OCI-LY7 (cell line): ENCODE data around the gene ABR. TPM values are rescaled to one million over a fixed set of nuclear protein-coding genes. Genes with fewer than 3 reads are reported as not detected.
"Not testable (repeated sequence)": the region's sequence is repeated elsewhere in the genome, so short reads cannot be mapped to it uniquely, and the experiment has no call there.

Experiments used
- BruUV-seq: library from RNA; stranded (reverse); fragments of 400-500 nt; replicated peaks from 2 replicates; lab custom pipeline; 2021; lab: Mats Ljungman, UMichigan
- CTCF ChIA-PET: fragments of 300-600 bp; sonication (Branson Sonifier 250); formaldehyde crosslinking; loops from one replicate; lab custom pipeline; 2022; ENCODE audit warnings: antibody characterized with exemption; ENCODE audit not compliant: unreplicated experiment; lab: Charles Lee
- POLR2A ChIA-PET: fragments of 300-600 bp; sonication (Branson Sonifier 250); formaldehyde crosslinking; loops from one replicate; lab custom pipeline; 2022; ENCODE audit warnings: antibody characterized with exemption; lab: Charles Lee
- DNase-seq: peaks from one replicate; pipeline ENCODE4 v3.0.0-alpha.2; 2015; ENCODE audit warnings: low spot score
- H2AFZ ChIP-seq: fragments of 200-600 bp; sonication (generic), shearing (Covaris generic); 2 replicates; pipeline ENCODE4 v1.6.1; 2014; ENCODE audit warnings: mild to moderate bottlenecking, antibody characterized with exemption, low read length, moderate library complexity
- H3K27ac ChIP-seq: fragments of 200-600 bp; sonication (generic); 2 replicates; pipeline ENCODE4 v1.5.1; 2014; ENCODE audit warnings: mixed run types, low read depth, mild to moderate bottlenecking, moderate library complexity, low read length, inconsistent platforms; ENCODE audit not compliant: poor library complexity, severe bottlenecking
- H3K36me3 ChIP-seq: fragments of 200-600 bp; sonication (generic); 2 replicates; pipeline ENCODE4 v1.6.1; 2014; ENCODE audit warnings: mild to moderate bottlenecking, antibody characterized with exemption, low read length, moderate library complexity, mixed read lengths; ENCODE audit not compliant: insufficient read depth
- H3K4me1 ChIP-seq: fragments of 200-600 bp; sonication (generic); 2 replicates; pipeline ENCODE4 v1.5.1; 2014; ENCODE audit warnings: mild to moderate bottlenecking, low read length; ENCODE audit not compliant: insufficient read depth, poor library complexity, severe bottlenecking
- H3K4me2 ChIP-seq: fragments of 200-600 bp; sonication (generic); 2 replicates; pipeline ENCODE4 v1.6.1; 2014; ENCODE audit warnings: mild to moderate bottlenecking, low read length
- H3K4me3 ChIP-seq: fragments of 200-600 bp; sonication (generic); 2 replicates; pipeline ENCODE4 v1.5.1; 2014; ENCODE audit warnings: mild to moderate bottlenecking, low read depth, low read length; ENCODE audit not compliant: poor library complexity, severe bottlenecking
- H3K79me2 ChIP-seq: fragments of 200-600 bp; sonication (generic); 2 replicates; pipeline ENCODE4 v1.6.1; 2016; ENCODE audit warnings: low read depth, mild to moderate bottlenecking, low read length, moderate library complexity, mixed read lengths; ENCODE audit not compliant: insufficient read depth
- H3K9me2 ChIP-seq: fragments of 200-600 bp; sonication (generic); 2 replicates; pipeline ENCODE4 v1.6.1; 2016; ENCODE audit warnings: mild to moderate bottlenecking, low read length, mixed read lengths; ENCODE audit not compliant: insufficient read depth
- H3K9me3 ChIP-seq: fragments of 200-600 bp; sonication (generic); 2 replicates; pipeline ENCODE4 v1.6.1; 2014; ENCODE audit warnings: mild to moderate bottlenecking, mixed run types, low read length, mixed read lengths
- H4K20me1 ChIP-seq: fragments of 200-600 bp; sonication (generic); 2 replicates; pipeline ENCODE4 v1.6.1; 2014; ENCODE audit warnings: mild to moderate bottlenecking, antibody characterized with exemption, low read length, moderate library complexity, mixed read lengths; ENCODE audit not compliant: insufficient read depth
- EZH2phosphoT487 ChIP-seq: fragments of 200-600 bp; sonication (generic); IDR thresholded peaks from 2 replicates; pipeline ENCODE4 v1.6.1; 2018; ENCODE audit warnings: low read depth, borderline replicate concordance, mild to moderate bottlenecking, mixed run types, antibody characterized with exemption, low read length, moderate library complexity, mixed read lengths
- intact Hi-C: fragments of 100-400 bp; cut with micrococcal nuclease; formaldehyde crosslinking; loops from one replicate; pipeline ENCODE4 v1.10.0; 2022; ENCODE audit not compliant: unreplicated experiment
- total RNA-seq, 2 experiments: library from RNA; depleted of rRNA in 1 of 2; stranded (reverse); fragments of >200 nt in 1 of 2; shearing (Covaris generic) in 1 of 2; gene quantifications; 2 replicates each; pipeline ENCODE4 v1.2.3, GENCODE V29; 2014 to 2022
- TF ChIP-seq, protein P1 (sequence below): fragments of 200-600 bp; sonication (generic); conservative IDR thresholded peaks from 2 replicates; pipeline ENCODE4 v1.5.1; 2014; ENCODE audit warnings: mild to moderate bottlenecking, antibody characterized with exemption, low read length, moderate library complexity, mixed read lengths

Gene ABR
- total RNA-seq, 2 experiments from 2014 or later: 164 to 181 TPM

DNA sequence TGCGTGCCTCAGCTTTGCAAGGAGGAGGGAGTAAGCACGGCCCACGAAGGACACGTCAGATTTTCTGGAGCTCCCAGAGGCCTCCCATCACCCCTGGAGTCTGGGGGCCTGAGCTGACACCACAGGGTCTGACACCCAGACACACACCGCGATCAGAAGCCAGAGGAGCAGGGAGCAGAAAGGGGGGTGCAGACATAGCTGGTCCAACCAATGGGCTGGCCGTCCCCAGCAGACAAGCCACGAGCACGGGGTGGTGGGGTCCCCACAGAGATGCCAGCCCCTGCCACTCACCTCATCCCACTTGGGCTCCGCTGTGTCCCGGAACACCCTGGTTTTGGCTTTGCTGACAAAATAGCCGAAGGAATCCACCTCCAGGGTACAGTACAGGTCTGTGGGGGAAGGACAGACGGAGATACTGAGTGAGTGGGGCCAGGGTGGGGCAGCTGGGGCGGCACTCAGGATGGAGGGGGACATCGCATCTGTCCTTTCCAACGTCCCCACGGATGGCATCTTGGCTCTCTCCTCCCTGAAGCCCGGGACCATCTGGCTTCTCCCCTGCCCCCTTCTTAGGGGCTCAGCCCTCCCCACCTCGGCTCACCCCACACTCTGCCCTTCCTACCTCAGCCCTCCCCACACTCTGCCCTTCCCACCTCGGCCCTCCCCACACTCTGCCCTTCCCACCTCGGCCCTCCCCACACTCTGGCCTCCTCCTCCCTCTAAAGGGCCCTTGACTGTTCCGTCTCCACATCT is 129.4 kb downstream of the ABR start:
- no TSS peak for BruUV-seq
- no peak overlapping the region for H3K27ac ChIP-seq
- H3K4me3 ChIP-seq: no peak overlapping the region
- no peak overlapping the region for H2AFZ ChIP-seq
- TF ChIP-seq, protein P1, sequence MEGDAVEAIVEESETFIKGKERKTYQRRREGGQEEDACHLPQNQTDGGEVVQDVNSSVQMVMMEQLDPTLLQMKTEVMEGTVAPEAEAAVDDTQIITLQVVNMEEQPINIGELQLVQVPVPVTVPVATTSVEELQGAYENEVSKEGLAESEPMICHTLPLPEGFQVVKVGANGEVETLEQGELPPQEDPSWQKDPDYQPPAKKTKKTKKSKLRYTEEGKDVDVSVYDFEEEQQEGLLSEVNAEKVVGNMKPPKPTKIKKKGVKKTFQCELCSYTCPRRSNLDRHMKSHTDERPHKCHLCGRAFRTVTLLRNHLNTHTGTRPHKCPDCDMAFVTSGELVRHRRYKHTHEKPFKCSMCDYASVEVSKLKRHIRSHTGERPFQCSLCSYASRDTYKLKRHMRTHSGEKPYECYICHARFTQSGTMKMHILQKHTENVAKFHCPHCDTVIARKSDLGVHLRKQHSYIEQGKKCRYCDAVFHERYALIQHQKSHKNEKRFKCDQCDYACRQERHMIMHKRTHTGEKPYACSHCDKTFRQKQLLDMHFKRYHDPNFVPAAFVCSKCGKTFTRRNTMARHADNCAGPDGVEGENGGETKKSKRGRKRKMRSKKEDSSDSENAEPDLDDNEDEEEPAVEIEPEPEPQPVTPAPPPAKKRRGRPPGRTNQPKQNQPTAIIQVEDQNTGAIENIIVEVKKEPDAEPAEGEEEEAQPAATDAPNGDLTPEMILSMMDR: no peak
- no peak for TF ChIP-seq EZH2phosphoT487
- H3K4me1 ChIP-seq: no peaks in the 10 kb centered on the region
- peaks cover 41% of the 10 kb centered on the region for H3K36me3 ChIP-seq
- ChIA-PET CTCF (interaction anchor here (0.5 kb wide), 1 partner anchor 273 kb away, joined by 3 read pairs; no protein-coding TSS in a partner anchor), POLR2A (no interaction called here)
- no peaks in the 10 kb centered on the region for H3K79me2 ChIP-seq
- H3K4me2 ChIP-seq: no peak overlapping the region
- H3K9me2 ChIP-seq: no peaks in the 10 kb centered on the region
- no peak for DNase-seq
- no peaks in the 10 kb centered on the region for H3K9me3 ChIP-seq
- no peaks in the 10 kb centered on the region for H4K20me1 ChIP-seq
- intact Hi-C loops: no loop called here

DNA sequence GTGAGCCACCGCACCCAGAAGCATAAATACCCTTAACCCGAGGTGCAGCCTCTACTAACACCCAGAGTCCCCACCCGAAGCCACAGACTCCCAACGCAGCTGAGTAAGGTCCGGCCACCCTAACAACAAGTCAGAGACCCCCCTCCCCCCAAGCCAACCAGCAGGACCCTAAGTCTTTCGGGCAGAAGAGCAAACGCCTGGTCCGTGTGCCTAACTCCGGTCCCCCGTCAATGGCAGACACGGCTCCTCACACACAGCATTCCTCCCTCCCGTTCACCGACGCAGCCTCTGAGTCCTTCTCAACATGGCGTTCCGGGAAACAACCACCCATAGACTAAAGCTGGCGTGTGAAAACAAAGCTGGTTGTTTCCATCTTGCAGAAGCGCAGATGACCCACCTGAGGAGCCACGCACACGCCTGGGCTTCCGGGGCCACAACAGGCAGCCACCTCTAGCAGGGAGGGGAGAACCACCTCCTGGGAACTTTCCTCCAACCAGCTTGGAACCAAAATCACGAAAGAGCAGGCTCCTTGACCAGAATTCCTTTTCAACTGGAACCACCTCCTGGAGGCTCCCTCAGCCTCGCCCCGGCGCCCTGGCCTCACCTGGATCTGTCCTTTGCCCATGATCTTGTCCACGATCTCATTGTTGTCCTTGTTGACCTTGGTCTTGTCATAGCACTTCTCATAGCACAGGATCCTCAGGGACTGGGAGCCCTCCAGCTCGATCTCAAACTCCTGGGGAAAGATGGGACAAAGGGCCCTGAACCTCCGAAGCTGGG is 130.1 kb downstream of the ABR start:
- Histone ChIP-seq H3K4me1 (no peaks in the 10 kb centered on the region), H4K20me1 (no peaks in the 10 kb centered on the region), H3K27ac (no peak overlapping the region), H3K79me2 (no peaks in the 10 kb centered on the region), H2AFZ (no peak overlapping the region), H3K9me3 (no peaks in the 10 kb centered on the region), H3K4me2 (no peak overlapping the region), H3K4me3 (no peak overlapping the region), H3K36me3 (peaks cover 38% of the 10 kb centered on the region), H3K9me2 (no peaks in the 10 kb centered on the region)
- intact Hi-C loops: no loop called here
- ChIA-PET CTCF (no interaction called here), POLR2A (no interaction called here)
- no TSS peak for BruUV-seq
- no peak for DNase-seq
- TF ChIP-seq, protein P1: no peak
- TF ChIP-seq EZH2phosphoT487: no peak

DNA sequence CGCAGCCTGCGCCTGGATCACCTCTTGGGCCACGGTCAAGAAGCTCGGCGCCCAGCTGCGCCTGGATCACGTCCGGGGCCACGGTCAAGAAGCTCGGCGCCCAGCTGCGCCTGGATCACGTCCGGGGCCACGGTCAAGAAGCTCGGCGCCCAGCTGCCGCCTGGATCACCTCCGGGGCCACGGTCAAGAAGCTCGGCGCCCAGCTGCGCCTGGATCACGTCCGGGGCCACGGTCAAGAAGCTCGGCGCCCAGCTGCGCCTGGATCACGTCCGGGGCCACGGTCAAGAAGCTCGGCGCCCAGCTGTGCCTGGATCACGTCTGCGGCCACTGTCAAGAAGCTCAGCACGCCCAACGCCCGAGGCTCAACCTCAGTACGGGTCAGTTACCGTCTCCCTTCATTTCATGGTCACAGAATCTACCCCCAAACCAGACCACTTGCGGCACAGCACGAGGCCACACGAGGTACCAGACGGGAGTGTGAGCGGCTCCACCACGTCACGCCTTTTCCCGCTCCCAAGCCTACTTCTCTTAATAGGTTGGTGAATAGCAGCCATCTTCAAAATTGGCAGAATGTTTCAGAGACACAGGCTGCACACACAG is 131.2 kb downstream of the ABR start:
- BruUV-seq, H3K4me3 ChIP-seq, H3K4me1 ChIP-seq, CTCF ChIA-PET, H2AFZ ChIP-seq, POLR2A ChIA-PET, H4K20me1 ChIP-seq, H3K9me2 ChIP-seq, H3K27ac ChIP-seq, DNase-seq, H3K4me2 ChIP-seq, H3K79me2 ChIP-seq, H3K9me3 ChIP-seq, intact Hi-C loops: not testable (repeated sequence)
- peaks cover 40% of the 10 kb centered on the region for H3K36me3 ChIP-seq
